Uterus (tissue), 4 donors: ENCODE data around the gene SLC38A2. TPM values are rescaled to one million over a fixed set of nuclear protein-coding genes. Genes with fewer than 3 reads are reported as not detected.
A peak's percentile ranks its signal among the peaks of the same experiment; 100 is the strongest.

Experiments used
- DNase-seq, 2 donors: peaks; one replicate each; pipeline ENCODE4 v3.0.0-alpha.2; 2019 to 2020
- H3K27ac ChIP-seq, 2 donors: fragments of 200-600 bp; sonication (generic); 1 replicate in 1 of 2; 2 replicates in 1 of 2; pipeline ENCODE4 v1.5.1; 2016 to 2018
- H3K27me3 ChIP-seq, 2 donors: fragments of 200-600 bp; sonication (generic); one replicate each; pipeline ENCODE4 v1.5.1; 2018 to 2019; ENCODE audit warnings: control low read depth in 1 of 2
- H3K36me3 ChIP-seq, 2 donors: fragments of 200-600 bp; sonication (generic); one replicate each; pipeline ENCODE4 v1.5.1; 2019; ENCODE audit warnings: control low read depth in 1 of 2
- H3K4me1 ChIP-seq, 2 donors: fragments of 200-600 bp; sonication (generic); one replicate each; pipeline ENCODE4 v1.5.1; 2018 to 2019; ENCODE audit warnings: control low read depth in 1 of 2
- H3K4me3 ChIP-seq, 2 donors: fragments of 200-600 bp; sonication (generic); 1 replicate in 1 of 2; 2 replicates in 1 of 2; pipeline ENCODE4 v1.5.1; 2018 to 2019; ENCODE audit warnings: mild to moderate bottlenecking in 1 of 2
- H3K9me3 ChIP-seq, 2 donors: fragments of 200-600 bp; sonication (generic); one replicate each; pipeline ENCODE4 v1.5.1; 2019; ENCODE audit warnings: control low read depth in 1 of 2
- POLR2A ChIP-seq, 2 donors: fragments of 450-650 bp; IDR thresholded peaks; one replicate each; pipeline ENCODE4 v1.6.1; 2016; ENCODE audit warnings: antibody characterized with exemption in 2 of 2, mild to moderate bottlenecking in 1 of 2, moderate library complexity in 1 of 2
- intact Hi-C: fragments of 100-400 bp; cut with DNase I; formaldehyde crosslinking; loops from one replicate; pipeline ENCODE4 v1.15.1; 2023; ENCODE audit warnings: low total_unique reads
- total RNA-seq, 4 donors: library from RNA; depleted of rRNA in 3 of 4; stranded (reverse); fragments of >200 nt in 3 of 4; gene quantifications; one replicate each; pipeline versions ENCODE4 v1.1.0 to v1.2.4, GENCODE V29; 2014 to 2023
- TF ChIP-seq, protein P1 (sequence below), 4 experiments: fragments of 200-600 bp in 2 of 4; fragments of 450-650 bp in 2 of 4; sonication (generic) in 2 of 4; IDR thresholded peaks; one replicate each; pipeline ENCODE4 v1.5.1; 2016 to 2019; ENCODE audit warnings: antibody characterized with exemption in 4 of 4, mild to moderate bottlenecking in 2 of 4, moderate library complexity in 1 of 4
- donor health status: DM: yes; HTN: yes; CAD: no.

The SLC38A2 gene
- total RNA-seq, 4 donors from 2014 or later = 234 to 487 (median 372) TPM

DNA sequence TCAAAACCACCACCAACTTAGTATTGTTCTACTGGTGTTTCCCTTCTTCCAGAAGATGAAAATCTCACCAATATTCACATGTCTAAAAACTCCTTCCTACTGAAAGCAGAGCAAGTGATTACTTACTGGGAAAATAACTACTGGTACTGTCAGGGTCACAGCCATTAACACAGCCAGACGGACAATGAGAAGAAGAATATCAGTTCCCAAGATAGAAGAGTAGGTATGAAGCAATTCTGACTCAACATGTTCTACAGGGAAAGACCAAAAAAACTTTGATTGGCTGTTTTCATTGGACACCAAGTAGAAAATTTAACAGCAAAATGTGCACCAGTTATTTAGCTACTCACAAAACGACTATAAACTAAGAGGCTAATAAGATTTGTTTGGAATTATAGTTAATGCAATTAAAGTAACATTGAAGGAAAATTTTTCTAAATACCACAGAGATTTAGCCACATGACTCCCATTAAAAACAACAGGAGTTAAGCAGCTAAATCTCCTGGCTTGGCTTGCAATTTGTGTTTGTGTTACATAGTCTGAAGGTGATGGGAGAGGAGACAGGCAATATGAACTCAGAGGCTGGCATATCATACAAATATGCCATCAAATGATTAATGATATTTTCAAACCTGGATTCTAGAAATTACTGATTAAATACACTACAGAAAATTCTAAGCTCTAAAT lies 9.5 kb downstream of the SLC38A2 start:
- H3K4me1 ChIP-seq = peaks cover 11 to 22% of the 10 kb centered on the region in 2 donors
- no peak for DNase-seq
- intact Hi-C loops = no loop called here

GRCh38 chr12:46361667-46362034 lies 10.9 kb downstream of the SLC38A2 start:
- Histone ChIP-seq H3K4me3 (no peak overlapping the region), H3K9me3 (no peaks in the 10 kb centered on the region), H3K36me3 (no peaks in the 10 kb centered on the region), H3K4me1 (peaks cover 11 to 18% of the 10 kb centered on the region in 2 donors), H3K27ac (no peak overlapping the region), H3K27me3 (no peaks in the 10 kb centered on the region)
- TF ChIP-seq POLR2A (IDR thresholded peaks at IDR 0.05) = no peak
- TF ChIP-seq, protein P1, sequence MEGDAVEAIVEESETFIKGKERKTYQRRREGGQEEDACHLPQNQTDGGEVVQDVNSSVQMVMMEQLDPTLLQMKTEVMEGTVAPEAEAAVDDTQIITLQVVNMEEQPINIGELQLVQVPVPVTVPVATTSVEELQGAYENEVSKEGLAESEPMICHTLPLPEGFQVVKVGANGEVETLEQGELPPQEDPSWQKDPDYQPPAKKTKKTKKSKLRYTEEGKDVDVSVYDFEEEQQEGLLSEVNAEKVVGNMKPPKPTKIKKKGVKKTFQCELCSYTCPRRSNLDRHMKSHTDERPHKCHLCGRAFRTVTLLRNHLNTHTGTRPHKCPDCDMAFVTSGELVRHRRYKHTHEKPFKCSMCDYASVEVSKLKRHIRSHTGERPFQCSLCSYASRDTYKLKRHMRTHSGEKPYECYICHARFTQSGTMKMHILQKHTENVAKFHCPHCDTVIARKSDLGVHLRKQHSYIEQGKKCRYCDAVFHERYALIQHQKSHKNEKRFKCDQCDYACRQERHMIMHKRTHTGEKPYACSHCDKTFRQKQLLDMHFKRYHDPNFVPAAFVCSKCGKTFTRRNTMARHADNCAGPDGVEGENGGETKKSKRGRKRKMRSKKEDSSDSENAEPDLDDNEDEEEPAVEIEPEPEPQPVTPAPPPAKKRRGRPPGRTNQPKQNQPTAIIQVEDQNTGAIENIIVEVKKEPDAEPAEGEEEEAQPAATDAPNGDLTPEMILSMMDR (IDR thresholded peaks at IDR 0.05) = no peak
- intact Hi-C loops = no loop called here
- no peak for DNase-seq

More for the DNA sequence above, 9.5 kb downstream of the SLC38A2 start:
- peak overlapping the region in 1 of 2 donors; percentile 100 for H3K27ac ChIP-seq
- TF ChIP-seq POLR2A (IDR thresholded peaks at IDR 0.05) = no peak
- TF ChIP-seq, protein P1 (IDR thresholded peaks at IDR 0.05) = no peak
- H3K36me3 ChIP-seq = no peaks in the 10 kb centered on the region
- H3K4me3 ChIP-seq = no peak overlapping the region
- H3K27me3 ChIP-seq = no peaks in the 10 kb centered on the region
- H3K9me3 ChIP-seq = no peaks in the 10 kb centered on the region

DNA sequence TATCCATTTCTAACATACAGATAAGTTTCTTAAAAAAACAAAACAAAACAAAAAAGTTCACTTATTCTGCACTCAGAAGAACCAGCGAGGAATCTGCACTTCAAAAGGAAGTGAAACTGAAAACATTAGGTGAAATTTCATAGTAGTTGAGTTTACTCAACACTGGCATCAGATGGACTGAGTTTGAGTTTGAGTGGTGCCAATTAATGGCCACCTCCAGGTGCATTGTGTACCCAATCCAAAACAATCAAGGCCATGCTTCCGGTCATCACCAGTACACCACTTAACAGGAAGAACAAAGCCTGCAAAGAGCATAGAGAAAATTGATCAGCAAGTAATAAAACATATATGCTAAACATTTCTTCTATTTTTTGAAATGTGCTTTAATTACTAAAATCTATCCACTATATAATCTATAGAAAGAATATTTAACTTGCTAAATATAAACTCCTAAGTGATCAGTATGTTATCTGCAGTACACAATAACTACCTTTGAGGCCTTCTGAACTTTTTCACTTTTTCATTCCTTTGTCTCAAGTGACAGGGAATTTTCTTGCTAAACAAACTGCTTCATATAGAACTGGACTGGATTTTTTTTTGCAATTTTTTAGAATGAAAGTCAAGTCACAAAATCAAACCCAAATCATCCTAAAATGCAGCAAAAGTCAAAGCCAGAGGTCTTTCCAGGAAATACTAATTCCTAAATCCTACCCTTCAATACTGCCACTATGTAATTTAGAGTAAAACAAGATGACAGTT lies 11.5 kb downstream of the SLC38A2 start:
- Histone ChIP-seq H3K36me3 (no peaks in the 10 kb centered on the region), H3K27me3 (no peaks in the 10 kb centered on the region), H3K27ac (no peak overlapping the region), H3K9me3 (no peaks in the 10 kb centered on the region), H3K4me1 (peaks cover 8 to 14% of the 10 kb centered on the region in 2 donors), H3K4me3 (no peak overlapping the region)
- intact Hi-C loops = no loop called here
- no peak for DNase-seq
- TF ChIP-seq, protein P1 (IDR thresholded peaks at IDR 0.05) = no peak
- TF ChIP-seq POLR2A (IDR thresholded peaks at IDR 0.05) = no peak

GRCh38 chr12:46360370-46360769 lies 12.2 kb downstream of the SLC38A2 start:
- Histone ChIP-seq H3K4me3 (no peak overlapping the region), H3K27ac (no peak overlapping the region), H3K36me3 (no peaks in the 10 kb centered on the region), H3K9me3 (no peaks in the 10 kb centered on the region), H3K27me3 (no peaks in the 10 kb centered on the region), H3K4me1 (peaks cover under 1 to 9% of the 10 kb centered on the region in 2 donors)
- intact Hi-C loops = no loop called here
- TF ChIP-seq POLR2A (IDR thresholded peaks at IDR 0.05) = no peak
- TF ChIP-seq, protein P1 (IDR thresholded peaks at IDR 0.05) = no peak
- no peak for DNase-seq

- H3K27ac ChIP-seq = peak overlapping the region in 1 of 2 donors; percentile 11
- intact Hi-C loops = no loop called here
- H3K27me3 ChIP-seq = no peaks in the 10 kb centered on the region
- no peaks in the 10 kb centered on the region for H3K9me3 ChIP-seq
- H3K4me1 ChIP-seq = peaks cover 0 to 9% of the 10 kb centered on the region in 2 donors
- TF ChIP-seq POLR2A (IDR thresholded peaks at IDR 0.05) = no peak
- TF ChIP-seq, protein P1 (IDR thresholded peaks at IDR 0.05) = no peak
- H3K4me3 ChIP-seq = no peak overlapping the region
- no peak for DNase-seq
- no peaks in the 10 kb centered on the region for H3K36me3 ChIP-seq
Observed at GRCh38 chr12:46359667-46360280, 12.8 kb downstream of the SLC38A2 start.
